MCF 10A (cell line): ENCODE results near the gene MAGI3. TPM values are rescaled to one million over a fixed set of nuclear protein-coding genes. Genes with fewer than 3 reads are reported as not detected.

Experiments
- BruUV-seq: library from RNA; stranded (reverse); fragments of 400-500 nt; replicated peaks from 2 replicates; lab custom pipeline; 2021; lab: Mats Ljungman, UMichigan
- CTCF ChIA-PET: fragments of 300-600 bp; sonication (Branson Sonifier 250); formaldehyde crosslinking; extraction: SDS; loops from one replicate; lab custom pipeline; 2021; ENCODE audit warnings: antibody characterized with exemption, inconsistent platforms; lab: Yijun Ruan, JAX
- POLR2A ChIA-PET: fragments of 300-600, 350-650 bp; sonication (Branson Sonifier 250); formaldehyde crosslinking; extraction: SDS; loops from one replicate; lab custom pipeline; 2020; ENCODE audit warnings: antibody characterized with exemption, inconsistent platforms; lab: Yijun Ruan, JAX
- DNase-seq: peaks from one replicate; pipeline ENCODE4 v3.0.0-alpha.2; 2018; ENCODE audit not compliant: unreplicated experiment
- H3K27ac Mint-ChIP-seq: one replicate; pipeline ENCODE4 v1.8.0; 2022; ENCODE audit warnings: mild to moderate bottlenecking, low read depth, mixed read lengths; ENCODE audit not compliant: unreplicated experiment
- H3K27me3 Mint-ChIP-seq: one replicate; pipeline ENCODE4 v1.8.0; 2022; ENCODE audit warnings: mixed read lengths; ENCODE audit not compliant: insufficient read depth, unreplicated experiment
- H3K36me3 Mint-ChIP-seq: one replicate; pipeline ENCODE4 v1.8.0; 2022; ENCODE audit warnings: mild to moderate bottlenecking, moderate library complexity, mixed read lengths; ENCODE audit not compliant: insufficient read depth, unreplicated experiment
- H3K4me1 Mint-ChIP-seq: one replicate; pipeline ENCODE4 v1.8.0; 2022; ENCODE audit warnings: mixed read lengths; ENCODE audit not compliant: insufficient read depth, unreplicated experiment
- H3K4me3 Mint-ChIP-seq: one replicate; pipeline ENCODE4 v1.8.0; 2022; ENCODE audit warnings: mild to moderate bottlenecking, moderate library complexity, mixed read lengths; ENCODE audit not compliant: unreplicated experiment
- H3K9me3 Mint-ChIP-seq: one replicate; pipeline ENCODE4 v1.8.0; 2022; ENCODE audit warnings: mixed read lengths; ENCODE audit not compliant: unreplicated experiment
- intact Hi-C: fragments of 100-400 bp; cut with micrococcal nuclease; formaldehyde crosslinking; loops from 2 replicates; pipeline ENCODE4 v1.14.1; 2022
- total RNA-seq: library from RNA; stranded (reverse); gene quantifications from 2 replicates; pipeline ENCODE4 v1.2.3, GENCODE V29; 2022
- TF ChIP-seq, protein P1 (sequence below): fragments of 200-600 bp; IDR thresholded peaks from one replicate; pipeline ENCODE4 v1.8.0; 2022; ENCODE audit warnings: antibody characterized with exemption, mild to moderate bottlenecking; ENCODE audit not compliant: unreplicated experiment

The MAGI3 gene
- total RNA-seq, 1 experiment from 2014 or later, result 14.3 TPM

- no peaks in the 10 kb centered on the region for H3K36me3 Mint-ChIP-seq
- H3K27me3 Mint-ChIP-seq, result no peaks in the 10 kb centered on the region
- no peak for DNase-seq
- H3K4me1 Mint-ChIP-seq, result peaks cover 32% of the 10 kb centered on the region
- POLR2A ChIA-PET, result no interaction called here
- TF ChIP-seq, protein P1, sequence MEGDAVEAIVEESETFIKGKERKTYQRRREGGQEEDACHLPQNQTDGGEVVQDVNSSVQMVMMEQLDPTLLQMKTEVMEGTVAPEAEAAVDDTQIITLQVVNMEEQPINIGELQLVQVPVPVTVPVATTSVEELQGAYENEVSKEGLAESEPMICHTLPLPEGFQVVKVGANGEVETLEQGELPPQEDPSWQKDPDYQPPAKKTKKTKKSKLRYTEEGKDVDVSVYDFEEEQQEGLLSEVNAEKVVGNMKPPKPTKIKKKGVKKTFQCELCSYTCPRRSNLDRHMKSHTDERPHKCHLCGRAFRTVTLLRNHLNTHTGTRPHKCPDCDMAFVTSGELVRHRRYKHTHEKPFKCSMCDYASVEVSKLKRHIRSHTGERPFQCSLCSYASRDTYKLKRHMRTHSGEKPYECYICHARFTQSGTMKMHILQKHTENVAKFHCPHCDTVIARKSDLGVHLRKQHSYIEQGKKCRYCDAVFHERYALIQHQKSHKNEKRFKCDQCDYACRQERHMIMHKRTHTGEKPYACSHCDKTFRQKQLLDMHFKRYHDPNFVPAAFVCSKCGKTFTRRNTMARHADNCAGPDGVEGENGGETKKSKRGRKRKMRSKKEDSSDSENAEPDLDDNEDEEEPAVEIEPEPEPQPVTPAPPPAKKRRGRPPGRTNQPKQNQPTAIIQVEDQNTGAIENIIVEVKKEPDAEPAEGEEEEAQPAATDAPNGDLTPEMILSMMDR, result no peak
- intact Hi-C loops, result no loop called here
- no peaks in the 10 kb centered on the region for H3K9me3 Mint-ChIP-seq
- BruUV-seq, result no TSS peak
- no peak overlapping the region for H3K4me3 Mint-ChIP-seq
- H3K27ac Mint-ChIP-seq, result peak overlapping the region; percentile 8
- CTCF ChIA-PET, result interaction anchor here (0.7 kb wide), 1 partner anchor 18 kb away, joined by 3 read pairs; no protein-coding TSS in a partner anchor
These were observed 144.0 kb downstream of the MAGI3 start for GRCh38 chr1:113534130-113534817.

GRCh38 chr1:113534875-113535274, 144.6 kb downstream of the MAGI3 start:
- intact Hi-C loops, result no loop called here
- no peak overlapping the region for H3K4me3 Mint-ChIP-seq
- no peaks in the 10 kb centered on the region for H3K36me3 Mint-ChIP-seq
- no peak for DNase-seq
- TF ChIP-seq, protein P1, result no peak
- no TSS peak for BruUV-seq
- no peaks in the 10 kb centered on the region for H3K9me3 Mint-ChIP-seq
- POLR2A ChIA-PET, result no interaction called here
- CTCF ChIA-PET, result interaction anchor here (0.7 kb wide), 1 partner anchor 17 kb away, joined by 3 read pairs; no protein-coding TSS in a partner anchor
- no peaks in the 10 kb centered on the region for H3K27me3 Mint-ChIP-seq
- H3K27ac Mint-ChIP-seq, result no peak overlapping the region
- peaks cover 32% of the 10 kb centered on the region for H3K4me1 Mint-ChIP-seq

- intact Hi-C loops, result no loop called here
- TF ChIP-seq, protein P1, result no peak
- Mint-ChIP-seq H3K27ac (no peak overlapping the region), H3K27me3 (no peaks in the 10 kb centered on the region), H3K9me3 (no peaks in the 10 kb centered on the region), H3K4me1 (peaks cover 40% of the 10 kb centered on the region), H3K4me3 (no peak overlapping the region), H3K36me3 (no peaks in the 10 kb centered on the region)
- CTCF ChIA-PET, result interaction anchor here (0.6 to 0.9 kb wide), 2 partner anchors 14 to 86 kb away, joined by 3 read pairs; no protein-coding TSS in a partner anchor
- BruUV-seq, result no TSS peak
- peak; percentile 23 for DNase-seq
- POLR2A ChIA-PET, result interaction anchor here (0.5 to 1.1 kb wide), 2 partner anchors 144 to 1582 kb away, joined by 3 to 7 read pairs; no protein-coding TSS in a partner anchor
These were observed 146.0 kb downstream of the MAGI3 start for GRCh38 chr1:113536182-113536780.

DNA sequence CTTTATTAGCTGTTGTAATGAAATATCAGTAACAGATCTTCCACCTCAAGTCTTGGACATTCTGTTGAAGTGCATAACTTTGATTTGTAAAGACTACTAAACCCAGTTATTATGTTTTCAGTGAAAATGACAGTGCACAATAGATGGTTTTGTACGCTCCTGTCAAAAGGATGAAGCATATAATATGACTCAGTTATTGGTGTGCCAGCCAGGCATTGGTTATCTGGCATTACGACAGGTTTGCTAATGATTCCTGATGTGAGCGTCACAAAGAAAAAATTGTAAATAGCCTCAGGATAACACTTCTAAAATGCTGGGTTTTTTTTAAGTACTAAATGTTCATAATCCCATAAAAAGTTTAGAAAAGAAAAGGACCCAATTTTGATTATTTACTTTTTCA, 147.9 kb downstream of the MAGI3 start:
- CTCF ChIA-PET, result interaction anchor here (0.9 kb wide), 1 partner anchor 127 kb away, joined by 6 read pairs; no protein-coding TSS in a partner anchor
- H3K27ac Mint-ChIP-seq, result peak overlapping the region; percentile 56

More for the DNA sequence above, 147.9 kb downstream of the MAGI3 start:
- H3K27me3 Mint-ChIP-seq, result no peaks in the 10 kb centered on the region
- POLR2A ChIA-PET, result interaction anchor here (0.7 to 1.4 kb wide), 3 partner anchors 9 to 284 kb away, joined by 3 to 4 read pairs (median 3); no protein-coding TSS in a partner anchor
- peak; percentile 69 for DNase-seq
- H3K4me1 Mint-ChIP-seq, result peaks cover 54% of the 10 kb centered on the region
- BruUV-seq, result no TSS peak
- intact Hi-C loops, result no loop called here
- no peaks in the 10 kb centered on the region for H3K9me3 Mint-ChIP-seq
- H3K4me3 Mint-ChIP-seq, result no peak overlapping the region
- H3K36me3 Mint-ChIP-seq, result no peaks in the 10 kb centered on the region
- TF ChIP-seq, protein P1, result no peak
